Mucosa of rectum (tissue), 2 donors: Measurements from ENCODE around the gene PSMD14.

Experiments
- H3K27ac ChIP-seq, 2 donors: one replicate each; pipeline ENCODE4 v1.7.0; 2013; ENCODE audit warnings: inconsistent platforms in 2 of 2, low read depth in 2 of 2, low read length in 2 of 2
- H3K27me3 ChIP-seq, 2 donors: one replicate each; pipeline ENCODE4 v1.7.0; 2013; ENCODE audit warnings: low read length in 2 of 2; ENCODE audit not compliant: control insufficient read depth in 2 of 2, insufficient read depth in 2 of 2
- H3K36me3 ChIP-seq, 2 donors: one replicate each; pipeline ENCODE4 v1.7.0; 2013; ENCODE audit warnings: low read length in 2 of 2; ENCODE audit not compliant: control insufficient read depth in 2 of 2, insufficient read depth in 2 of 2
- H3K4me1 ChIP-seq, 2 donors: one replicate each; pipeline ENCODE4 v1.7.0; 2013; ENCODE audit warnings: low read length in 2 of 2, mild to moderate bottlenecking in 1 of 2; ENCODE audit not compliant: control insufficient read depth in 2 of 2, insufficient read depth in 2 of 2
- H3K4me3 ChIP-seq, 2 donors: one replicate each; pipeline ENCODE4 v1.7.0; 2013; ENCODE audit warnings: low read length in 2 of 2
- H3K9ac ChIP-seq, 2 donors: one replicate each; pipeline ENCODE4 v1.7.0; 2013; ENCODE audit warnings: low read length in 2 of 2, low read depth in 1 of 2, mild to moderate bottlenecking in 1 of 2
- H3K9me3 ChIP-seq, 2 donors: one replicate each; pipeline ENCODE4 v1.7.0; 2013; ENCODE audit warnings: low read length in 2 of 2; ENCODE audit not compliant: control insufficient read depth in 2 of 2
- donor health status: healthy.
- donor health status: Normal muscosa, but diverticular disease.

Gene PSMD14

GRCh38 chr2:161283926-161284325 is 24.3 kb upstream of the PSMD14 start:
- Histone ChIP-seq H3K4me1 (no peaks in the 10 kb centered on the region), H3K27ac (no peak overlapping the region), H3K9ac (no peak overlapping the region), H3K4me3 (no peak overlapping the region), H3K36me3 (no peaks in the 10 kb centered on the region), H3K9me3 (no peaks in the 10 kb centered on the region), H3K27me3 (no peaks in the 10 kb centered on the region)

GRCh38 chr2:161303535-161304050 is 4.6 kb upstream of the PSMD14 start:
- Histone ChIP-seq H3K4me1 (peaks cover 0 to 1% of the 10 kb centered on the region in 2 donors), H3K9ac (no peak overlapping the region), H3K27ac (no peak overlapping the region), H3K9me3 (no peaks in the 10 kb centered on the region), H3K36me3 (no peaks in the 10 kb centered on the region), H3K4me3 (no peak overlapping the region), H3K27me3 (peaks cover 0 to 5% of the 10 kb centered on the region in 2 donors)

GRCh38 chr2:161306919-161307318 is 1.3 kb upstream of the PSMD14 start:
- H3K9me3 ChIP-seq, result no peaks in the 10 kb centered on the region
- H3K27ac ChIP-seq, result no peak overlapping the region
- no peak overlapping the region for H3K9ac ChIP-seq
- peaks cover 3 to 8% of the 10 kb centered on the region in 2 donors for H3K4me1 ChIP-seq
- no peaks in the 10 kb centered on the region for H3K27me3 ChIP-seq
- no peaks in the 10 kb centered on the region for H3K36me3 ChIP-seq
- H3K4me3 ChIP-seq, result no peak overlapping the region

- Histone ChIP-seq H3K9me3 (no peaks in the 10 kb centered on the region), H3K27me3 (no peaks in the 10 kb centered on the region), H3K27ac (peak overlapping the region; percentile 81 to 82), H3K4me3 (peak overlapping the region; percentile 92 to 93), H3K4me1 (peaks cover 3 to 8% of the 10 kb centered on the region in 2 donors), H3K9ac (peak overlapping the region; percentile 74 to 88), H3K36me3 (no peaks in the 10 kb centered on the region)
These were observed 549 bp upstream of the PSMD14 start for GRCh38 chr2:161307676-161308075.

- no peaks in the 10 kb centered on the region for H3K36me3 ChIP-seq
- no peak overlapping the region for H3K4me3 ChIP-seq
- H3K9ac ChIP-seq, result no peak overlapping the region
- H3K27me3 ChIP-seq, result no peaks in the 10 kb centered on the region
- no peak overlapping the region for H3K27ac ChIP-seq
- H3K9me3 ChIP-seq, result no peaks in the 10 kb centered on the region
- peaks cover 3 to 8% of the 10 kb centered on the region in 2 donors for H3K4me1 ChIP-seq
These were observed 4.8 kb downstream of the PSMD14 start for GRCh38 chr2:161312996-161313395.

- no peaks in the 10 kb centered on the region for H3K9me3 ChIP-seq
- H3K36me3 ChIP-seq, result no peaks in the 10 kb centered on the region
- H3K27me3 ChIP-seq, result no peaks in the 10 kb centered on the region
- H3K4me1 ChIP-seq, result no peaks in the 10 kb centered on the region
- no peak overlapping the region for H3K4me3 ChIP-seq
- H3K27ac ChIP-seq, result no peak overlapping the region
- H3K9ac ChIP-seq, result no peak overlapping the region
These were observed 7.2 kb downstream of the PSMD14 start for GRCh38 chr2:161315380-161315779.

- Histone ChIP-seq H3K4me3 (no peak overlapping the region), H3K9me3 (no peaks in the 10 kb centered on the region), H3K27ac (no peak overlapping the region), H3K27me3 (no peaks in the 10 kb centered on the region), H3K4me1 (no peaks in the 10 kb centered on the region), H3K9ac (no peak overlapping the region), H3K36me3 (peaks cover 4 to 6% of the 10 kb centered on the region in 2 donors)
These were observed 8.5 kb downstream of the PSMD14 start for GRCh38 chr2:161316701-161317100.

GRCh38 chr2:161321944-161322648 is 13.9 kb downstream of the PSMD14 start:
- H3K9me3 ChIP-seq, result no peaks in the 10 kb centered on the region
- no peak overlapping the region for H3K9ac ChIP-seq
- H3K4me3 ChIP-seq, result no peak overlapping the region
- peaks cover 13 to 16% of the 10 kb centered on the region in 2 donors for H3K36me3 ChIP-seq
- no peaks in the 10 kb centered on the region for H3K4me1 ChIP-seq
- H3K27me3 ChIP-seq, result no peaks in the 10 kb centered on the region
- H3K27ac ChIP-seq, result no peak overlapping the region

- Histone ChIP-seq H3K9me3 (no peaks in the 10 kb centered on the region), H3K4me1 (no peaks in the 10 kb centered on the region), H3K27ac (no peak overlapping the region), H3K36me3 (peaks cover 15 to 20% of the 10 kb centered on the region in 2 donors), H3K9ac (no peak overlapping the region), H3K27me3 (no peaks in the 10 kb centered on the region), H3K4me3 (no peak overlapping the region)
These were observed 16.7 kb downstream of the PSMD14 start for GRCh38 chr2:161324876-161325275.

- H3K9me3 ChIP-seq, result no peaks in the 10 kb centered on the region
These were observed 19.4 kb downstream of the PSMD14 start for GRCh38 chr2:161327582-161327981.

More at GRCh38 chr2:161327582-161327981, 19.4 kb downstream of the PSMD14 start:
- no peaks in the 10 kb centered on the region for H3K4me1 ChIP-seq
- H3K4me3 ChIP-seq, result no peak overlapping the region
- H3K27ac ChIP-seq, result no peak overlapping the region
- no peak overlapping the region for H3K9ac ChIP-seq
- H3K27me3 ChIP-seq, result no peaks in the 10 kb centered on the region
- H3K36me3 ChIP-seq, result peaks cover 7 to 12% of the 10 kb centered on the region in 2 donors
